SK-N-MC (cell line): Measurements from ENCODE around the gene CNNM2.
"Not testable (repeated sequence)": the region's sequence is repeated elsewhere in the genome, so short reads cannot be mapped to it uniquely, and the experiment has no call there.

ENCODE experiments used
- DNase-seq: peaks from one replicate; pipeline ENCODE4 v3.0.0-alpha.2; 2011; ENCODE audit warnings: low read depth, low spot score
- H3K27ac ChIP-seq: fragments of 200-600 bp; sonication (generic); 2 replicates; pipeline ENCODE4 v1.5.1; 2016; ENCODE audit warnings: mixed run types
- H3K36me3 ChIP-seq: fragments of 200-600 bp; sonication (generic); 2 replicates; pipeline ENCODE4 v1.6.1; 2017; ENCODE audit warnings: antibody characterized with exemption, low read length, mixed read lengths; ENCODE audit not compliant: insufficient read depth
- H3K4me3 ChIP-seq: fragments of 200-600 bp; sonication (generic); 2 replicates; pipeline ENCODE4 v1.5.1; 2016
- H3K9ac ChIP-seq: fragments of 200-600 bp; sonication (generic); 2 replicates; pipeline ENCODE4 v1.8.0; 2017; ENCODE audit warnings: mixed run types, mixed read lengths; ENCODE audit not compliant: insufficient read length
- H3K9me3 ChIP-seq: fragments of 200-600 bp; sonication (generic); 2 replicates; pipeline ENCODE4 v1.6.1; 2017; ENCODE audit warnings: low read depth, mild to moderate bottlenecking, antibody characterized with exemption, low read length, moderate library complexity, mixed read lengths
- EZH2 ChIP-seq: fragments of 200-600 bp; sonication (generic); IDR thresholded peaks from one replicate; pipeline ENCODE4 v1.6.1; 2017; ENCODE audit warnings: antibody characterized with exemption
- FOXP2 ChIP-seq: optimal IDR thresholded peaks from 2 replicates; pipeline ENCODE3; 2011; ENCODE audit warnings: mild to moderate bottlenecking, moderate library complexity; ENCODE audit not compliant: insufficient read depth; ENCODE audit errors: extremely low read length, control extremely low read depth
- POLR2AphosphoS5 ChIP-seq: IDR thresholded peaks from 2 replicates; pipeline ENCODE4 v1.6.1; 2012; ENCODE audit warnings: mild to moderate bottlenecking, low read depth, low read length, borderline replicate concordance

The CNNM2 gene

DNA sequence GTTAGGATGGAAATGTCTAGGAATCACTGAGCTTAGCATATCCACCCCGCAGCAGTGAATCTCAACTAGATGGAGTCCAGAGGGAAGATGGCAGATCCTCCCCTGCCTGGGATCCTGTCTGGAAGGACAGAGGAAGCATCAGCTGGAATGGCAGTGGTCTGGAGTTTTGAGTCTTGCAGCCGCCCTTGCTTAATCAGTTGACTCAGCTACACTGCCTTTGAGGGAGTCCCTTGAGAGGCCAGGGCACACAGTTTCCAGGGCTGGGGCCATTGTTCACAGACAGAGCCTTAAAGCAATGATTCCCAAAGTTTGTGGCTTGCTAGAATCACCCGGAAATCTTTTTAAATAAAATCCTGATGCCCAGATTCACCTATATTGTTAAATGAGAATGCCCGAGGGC, 146.9 kb downstream of the CNNM2 start:
- no peak for TF ChIP-seq POLR2AphosphoS5
- no peak for TF ChIP-seq EZH2
- no peak for TF ChIP-seq FOXP2
- no peak overlapping the region for H3K27ac ChIP-seq
- no peaks in the 10 kb centered on the region for H3K36me3 ChIP-seq
- no peak overlapping the region for H3K4me3 ChIP-seq
- no peak overlapping the region for H3K9ac ChIP-seq
- no peaks in the 10 kb centered on the region for H3K9me3 ChIP-seq
- no peak for DNase-seq

DNA sequence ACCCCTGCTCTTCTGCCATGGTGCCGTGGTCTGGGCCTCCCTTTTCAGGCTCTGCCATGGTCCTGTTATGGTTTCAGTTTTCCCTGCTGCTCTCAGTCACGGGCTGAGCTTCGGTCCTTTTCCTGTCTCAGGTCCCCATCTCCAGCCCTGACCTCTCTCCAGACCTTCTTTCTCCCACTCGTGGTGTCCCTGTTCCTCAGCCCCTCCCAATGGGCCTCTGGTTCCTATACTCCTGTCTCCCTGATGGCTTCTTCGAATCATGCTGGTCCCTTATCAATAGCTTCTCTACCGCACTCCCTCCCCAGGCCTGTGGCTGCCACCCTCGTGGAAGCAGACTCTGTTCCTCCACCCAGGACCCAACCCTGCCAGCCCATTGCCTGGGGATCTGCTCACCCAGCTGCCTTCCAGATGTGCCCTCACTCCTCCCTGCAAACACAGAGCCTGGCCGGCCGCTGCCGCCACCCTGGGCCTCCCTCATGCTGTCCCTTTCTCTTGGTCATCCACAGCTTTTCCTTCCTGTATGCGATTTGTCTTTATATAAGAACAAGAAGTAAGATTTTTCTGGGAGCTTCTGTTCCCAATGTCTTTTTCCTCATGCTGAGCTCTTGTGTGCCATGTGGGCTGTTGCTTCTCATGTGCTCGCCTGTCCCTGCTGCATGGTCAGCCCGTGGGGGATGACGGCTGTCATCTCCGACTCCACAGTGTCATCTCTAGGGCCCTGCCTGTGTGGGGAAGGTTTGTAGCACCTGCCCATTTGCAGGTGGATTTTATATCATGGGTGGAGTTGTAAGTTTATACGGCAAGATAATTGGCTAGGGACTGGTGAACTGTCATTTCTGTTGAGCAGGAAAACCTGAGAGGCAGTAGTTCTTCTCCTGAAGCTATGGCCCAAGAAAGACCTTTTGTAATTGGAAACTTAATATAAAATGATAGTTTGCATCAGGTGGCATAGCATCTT, 148.3 kb downstream of the CNNM2 start:
- no peak overlapping the region for H3K4me3 ChIP-seq
- no peak overlapping the region for H3K27ac ChIP-seq
- H3K9me3 ChIP-seq: no peaks in the 10 kb centered on the region
- H3K36me3 ChIP-seq: no peaks in the 10 kb centered on the region
- no peak overlapping the region for H3K9ac ChIP-seq
- DNase-seq: no peak
- no peak for TF ChIP-seq FOXP2
- no peak for TF ChIP-seq EZH2
- TF ChIP-seq POLR2AphosphoS5: no peak

DNA sequence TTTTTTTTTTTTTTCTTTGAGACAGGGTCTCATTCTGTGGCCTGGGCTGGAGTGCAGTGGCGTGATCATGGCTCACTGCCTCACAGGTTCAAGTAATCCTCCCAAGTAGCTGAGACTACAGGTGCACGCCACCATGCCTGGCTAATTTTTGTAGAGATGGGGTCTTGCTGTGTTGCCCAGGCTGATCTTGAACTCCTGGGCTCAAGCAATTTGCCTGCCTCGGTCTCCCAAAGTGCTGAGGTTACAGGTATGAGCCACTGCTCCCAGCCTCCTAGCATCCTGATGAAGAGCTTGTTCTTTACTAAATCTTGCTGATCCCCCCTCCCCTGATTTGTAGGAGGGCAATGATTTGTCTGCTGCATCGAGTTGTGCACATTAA, 149.0 kb downstream of the CNNM2 start:
- H3K27ac ChIP-seq, H3K4me3 ChIP-seq, H3K9ac ChIP-seq, H3K36me3 ChIP-seq, DNase-seq, H3K9me3 ChIP-seq: not testable (repeated sequence)

DNA sequence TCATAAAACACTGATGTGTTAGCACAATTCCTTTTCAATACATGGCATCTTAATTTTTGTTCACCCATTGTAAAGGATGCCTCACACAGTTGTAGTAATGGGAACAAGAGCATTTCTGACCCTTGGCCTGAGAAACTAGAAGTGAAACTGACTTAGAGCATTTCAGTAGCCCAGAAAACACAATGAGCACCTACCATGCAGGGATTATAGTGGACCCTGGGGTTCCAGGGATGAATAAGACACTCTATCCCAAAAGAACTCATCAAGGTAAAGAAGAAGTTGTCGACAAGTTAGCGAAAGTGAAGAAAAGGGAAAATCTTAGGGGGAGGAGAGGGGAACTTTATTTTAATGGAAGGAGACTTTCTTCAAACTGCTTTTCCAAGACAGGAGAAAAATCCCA, 149.4 kb downstream of the CNNM2 start:
- Histone ChIP-seq H3K36me3 (no peaks in the 10 kb centered on the region), H3K4me3 (no peak overlapping the region), H3K27ac (no peak overlapping the region), H3K9ac (no peak overlapping the region), H3K9me3 (no peaks in the 10 kb centered on the region)
- no peak for DNase-seq
- no peak for TF ChIP-seq FOXP2
- TF ChIP-seq POLR2AphosphoS5: no peak
- TF ChIP-seq EZH2: no peak

DNA sequence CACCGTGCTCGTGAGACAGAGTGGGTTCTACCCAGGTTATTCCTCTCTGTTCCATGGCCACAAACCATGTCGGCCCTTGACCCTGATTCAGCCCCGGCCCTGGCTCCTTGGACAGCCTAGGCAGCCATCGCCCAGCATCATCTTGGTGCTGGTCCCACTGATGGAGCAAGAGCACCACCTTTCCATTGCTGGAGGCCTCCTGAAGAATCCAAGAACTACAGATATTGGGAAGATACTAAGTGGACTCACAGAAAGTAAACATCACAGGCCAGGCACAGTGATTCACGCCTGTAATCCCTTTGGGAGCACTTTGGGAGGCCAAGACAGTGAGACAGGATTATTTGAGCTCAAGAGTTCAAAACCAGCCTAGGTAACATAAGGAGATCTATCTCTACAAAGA, 149.9 kb downstream of the CNNM2 start:
- H3K9ac ChIP-seq: no peak overlapping the region
- TF ChIP-seq POLR2AphosphoS5: no peak
- TF ChIP-seq EZH2: no peak
- no peak for TF ChIP-seq FOXP2
- H3K9me3 ChIP-seq: no peaks in the 10 kb centered on the region

DNA sequence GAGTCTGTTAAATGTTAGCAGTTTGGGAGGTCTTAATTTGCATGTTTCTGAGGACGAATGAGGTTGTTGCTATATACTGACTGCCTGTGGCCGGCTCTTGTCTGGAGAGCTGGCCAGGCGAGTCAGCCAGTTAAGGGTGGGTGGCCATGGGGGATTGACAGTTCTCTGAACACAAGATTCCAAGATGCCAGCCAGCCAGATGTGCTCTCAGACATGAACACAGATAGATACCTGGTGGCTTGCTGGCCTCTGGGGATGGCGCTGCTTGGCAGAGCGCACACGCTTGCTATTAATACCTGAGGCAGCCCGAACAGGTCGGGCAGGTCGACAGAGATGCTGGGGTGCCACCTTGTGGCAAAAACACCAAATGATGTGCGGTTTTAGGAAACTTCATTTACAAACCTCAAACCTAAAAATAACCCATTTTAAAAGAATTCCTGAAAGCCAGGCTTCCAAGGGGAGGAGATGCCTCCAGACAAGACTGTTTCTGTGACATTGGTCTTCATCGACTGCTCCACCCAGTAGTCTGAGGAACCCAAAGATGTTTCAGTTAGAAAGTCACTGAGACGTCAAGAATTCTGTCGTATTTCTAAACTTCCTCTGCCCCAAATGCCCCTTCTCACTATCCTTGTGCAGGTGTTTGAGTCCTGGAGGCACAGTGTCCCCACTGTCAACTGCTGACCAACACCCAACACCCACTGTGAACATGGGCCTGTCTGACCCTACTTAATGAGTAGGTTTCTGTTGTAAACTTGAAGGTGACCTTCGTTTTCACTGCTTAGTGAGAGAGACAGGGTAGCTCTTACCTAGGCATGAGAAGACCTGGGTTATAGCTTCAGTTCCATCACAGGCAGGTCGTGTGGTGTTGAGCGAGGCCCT, 151.6 kb downstream of the CNNM2 start:
- DNase-seq: no peak
- Histone ChIP-seq H3K9ac (no peak overlapping the region), H3K36me3 (no peaks in the 10 kb centered on the region), H3K4me3 (no peak overlapping the region), H3K27ac (no peak overlapping the region), H3K9me3 (no peaks in the 10 kb centered on the region)
- no peak for TF ChIP-seq POLR2AphosphoS5
- TF ChIP-seq FOXP2: no peak
- TF ChIP-seq EZH2: no peak

More for the DNA sequence above, 149.9 kb downstream of the CNNM2 start:
- Histone ChIP-seq H3K27ac (no peak overlapping the region), H3K36me3 (no peaks in the 10 kb centered on the region), H3K4me3 (no peak overlapping the region)
- DNase-seq: no peak

DNA sequence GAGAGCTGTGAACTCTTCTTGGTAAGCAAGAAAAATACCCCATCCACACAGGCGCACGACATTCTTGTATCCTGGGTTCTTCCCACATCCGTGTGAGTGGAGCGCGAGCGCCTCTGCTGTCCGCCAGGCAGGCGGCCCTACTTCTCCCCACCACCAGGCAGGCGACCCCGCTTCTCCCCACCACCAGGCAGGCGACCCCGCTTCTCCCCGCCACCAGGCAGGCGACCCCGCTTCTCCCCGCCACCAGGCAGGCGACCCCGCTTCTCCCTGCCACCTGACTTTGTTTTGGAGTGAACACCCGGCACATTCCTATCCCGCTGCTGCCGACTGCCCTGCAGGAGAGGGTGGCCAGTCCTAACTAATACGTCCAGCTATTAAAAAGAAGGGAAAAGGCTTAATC, 154.2 kb downstream of the CNNM2 start:
- H3K9me3 ChIP-seq: no peaks in the 10 kb centered on the region
- H3K4me3 ChIP-seq: no peak overlapping the region
- H3K27ac ChIP-seq: no peak overlapping the region
- TF ChIP-seq EZH2: no peak
- TF ChIP-seq POLR2AphosphoS5: no peak
- TF ChIP-seq FOXP2: no peak
- no peaks in the 10 kb centered on the region for H3K36me3 ChIP-seq
- DNase-seq: no peak
- no peak overlapping the region for H3K9ac ChIP-seq

DNA sequence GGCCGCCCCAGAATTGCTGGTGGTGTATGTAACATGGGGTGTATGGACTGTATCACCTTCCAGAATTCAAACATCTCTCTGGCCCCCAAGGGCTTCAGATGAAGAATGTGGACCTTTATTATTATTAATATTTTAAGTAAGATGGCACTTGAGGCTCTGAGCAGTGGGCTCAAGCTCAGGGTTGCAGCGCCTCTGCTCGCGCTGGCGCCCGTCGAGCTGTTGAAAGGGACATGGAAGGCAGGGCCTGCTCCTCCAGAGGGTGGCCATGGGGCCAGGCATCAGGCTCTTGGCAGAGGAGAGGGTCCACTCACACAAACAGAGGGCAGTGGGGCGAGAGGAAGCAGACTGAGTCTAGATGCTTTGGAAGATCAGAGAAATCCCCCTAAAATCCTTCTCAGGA, 154.8 kb downstream of the CNNM2 start:
- no peak overlapping the region for H3K27ac ChIP-seq
- no peaks in the 10 kb centered on the region for H3K36me3 ChIP-seq
- no peak for DNase-seq
- no peak for TF ChIP-seq POLR2AphosphoS5
- no peak for TF ChIP-seq FOXP2
- no peak for TF ChIP-seq EZH2
- no peak overlapping the region for H3K4me3 ChIP-seq
- H3K9ac ChIP-seq: no peak overlapping the region
- no peaks in the 10 kb centered on the region for H3K9me3 ChIP-seq

DNA sequence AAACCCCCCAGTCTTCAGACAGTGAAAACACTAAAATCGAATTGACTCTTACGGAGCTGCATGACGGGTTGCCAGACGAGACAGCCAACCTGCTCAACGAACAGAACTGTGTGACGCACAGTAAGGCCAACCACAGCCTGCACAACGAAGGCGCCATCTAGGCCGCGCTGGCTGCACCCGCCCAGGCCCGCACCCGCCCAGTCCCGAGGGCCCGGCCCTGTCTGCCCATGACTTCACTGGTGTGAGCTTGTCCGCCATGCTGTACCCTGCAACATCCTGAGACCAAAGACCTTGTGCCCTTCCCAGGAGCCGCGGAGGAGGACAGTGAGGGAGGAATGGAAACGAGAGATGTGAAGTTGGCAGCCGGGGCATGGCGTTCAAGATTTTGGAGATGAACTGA, 158.9 kb downstream of the CNNM2 start:
- H3K9me3 ChIP-seq: no peaks in the 10 kb centered on the region
- TF ChIP-seq POLR2AphosphoS5 (no peak), FOXP2 (no peak)

More for the DNA sequence above, 158.9 kb downstream of the CNNM2 start:
- no peak for DNase-seq
- Histone ChIP-seq H3K4me3 (no peak overlapping the region), H3K9ac (no peak overlapping the region), H3K36me3 (no peaks in the 10 kb centered on the region), H3K27ac (no peak overlapping the region)
